Heart left ventricle (tissue), 16 donors: Measurements from ENCODE around the gene DNAJC10. TPM values are rescaled to one million over a fixed set of nuclear protein-coding genes. Genes with fewer than 3 reads are reported as not detected.

Source experiments
- ATAC-seq, 4 donors: fragments of 200-7000 bp; cut with Tn5 transposase; one replicate each; pipeline ENCODE4 v1.9.1; 2020 to 2022; ENCODE audit warnings: moderate library complexity in 4 of 4, mild to moderate bottlenecking in 3 of 4, moderate number of reproducible peaks in 1 of 4
- DNase-seq, 5 donors: peaks; one replicate each; pipeline ENCODE4 v3.0.0-alpha.2; 2020
- H3K27ac ChIP-seq, 12 donors: fragments of 200-600 bp; sonication (generic) in 4 of 12; one replicate each; pipeline versions ENCODE4 v1.5.0 to v1.8.0; 2016 to 2022; ENCODE audit warnings: mild to moderate bottlenecking in 2 of 12
- H3K27me3 ChIP-seq, 9 donors: fragments of 200-600 bp; sonication (generic) in 2 of 9; one replicate each; pipeline versions ENCODE4 v1.5.1 to v1.8.0; 2016 to 2022; ENCODE audit warnings: mild to moderate bottlenecking in 3 of 9
- H3K36me3 ChIP-seq, 9 donors: fragments of 200-600 bp; sonication (generic) in 2 of 9; one replicate each; pipeline versions ENCODE4 v1.5.0 to v1.8.0; 2018 to 2022; ENCODE audit warnings: mild to moderate bottlenecking in 2 of 9
- H3K4me1 ChIP-seq, 12 donors: fragments of 200-600 bp; sonication (generic) in 4 of 12; one replicate each; pipeline versions ENCODE4 v1.5.0 to v1.8.0; 2016 to 2022; ENCODE audit warnings: mild to moderate bottlenecking in 3 of 12
- H3K4me3 ChIP-seq, 12 donors: fragments of 200-600 bp; sonication (generic) in 4 of 12; one replicate each; pipeline versions ENCODE4 v1.5.0 to v1.8.0; 2017 to 2022; ENCODE audit warnings: mild to moderate bottlenecking in 9 of 12, moderate library complexity in 4 of 12
- H3K9me3 ChIP-seq, 12 donors: fragments of 200-600 bp; sonication (generic) in 4 of 12; one replicate each; pipeline versions ENCODE4 v1.5.0 to v1.8.0; 2016 to 2022; ENCODE audit warnings: mild to moderate bottlenecking in 1 of 12
- POLR2A ChIP-seq, 2 donors: fragments of 450-650 bp; IDR thresholded peaks; one replicate each; pipeline ENCODE4 v1.6.1; 2017; ENCODE audit warnings: antibody characterized with exemption in 2 of 2, mild to moderate bottlenecking in 2 of 2, moderate library complexity in 2 of 2
- WGBS, 4 donors: extraction: QIAGEN DNeasy Blood & Tissue Kit in 2 of 4; methylation state at CpG; one replicate each; pipeline versions ENCODE4 v1.1.5 to v1.1.7; 2013 to 2018; 5-methylcytosine and 5-hydroxymethylcytosine counted together
- intact Hi-C, 10 donors: fragments of 100-400 bp; cut with DNase I; formaldehyde crosslinking; loops; one replicate each; pipeline versions ENCODE4 v1.11.1 to v1.14.2; 2022
- polyA plus RNA-seq, 2 donors: library from polyadenylated mRNA; stranded (reverse); fragments of 200-250 nt; gene quantifications; one replicate each; pipeline ENCODE4 v1.2.3, GENCODE V29; 2013
- total RNA-seq, 9 donors: library from RNA; depleted of rRNA in 2 of 9; stranded (reverse); fragments of >200 nt in 2 of 9; fragmentation: NEBNext Ultra II Directional in 3 of 9; extraction: Animal tissue kit (Norgen Biotek cat#: 25700) in 3 of 9; gene quantifications; one replicate each; pipeline versions ENCODE4 v1.1.0 to v1.2.4, GENCODE V29; 2016 to 2023
- TF ChIP-seq, protein P1 (sequence below), 12 donors: fragments of 200-600 bp; sonication (generic) in 4 of 12; IDR thresholded peaks; one replicate each; pipeline versions ENCODE4 v1.5.0 to v1.8.0; 2018 to 2022; ENCODE audit warnings: antibody characterized with exemption in 12 of 12, mild to moderate bottlenecking in 5 of 12
- donor health status: ischemic (EF 13 %, LVEDD 7.1; RV severe dilation, severe dysfunction).
- donor health status: healthy with polysubstance abuse.
- donor health status: DM: no; HTN: yes; CAD: no.
- donor health status: DM: no; HTN: no; CAD: no.
- donor health status: ischemic (EF 25% LVEDD 6.9; RV normal size, moderate dysfunction).
- donor health status: ischemic (EF 25% LVEDD 5.7; RV mildly dilated, moderate dysfunction).
- donor health status: healthy.
- donor health status: DM: yes; HTN: yes; CAD: no.
- donor health status: ischemic (EF 35%, LVEDD 5.7; RV mildly dilated, moderate dysfunction).
- donor health status: nonischemic (EF 11% LVEDD 7.7; RV severe dilation, severe dysfunction).
- donor health status: DM: yes; HTN: yes; CAD: no.
- donor health status: PGD.
- donor health status: ischemic (EF 29% LVEDD 5.4; RV normal size, mild dysfunction).
- donor health status: nonischemic (EF 23%, LVEDD 6.1; RV moderate dilation, normal function).

Gene DNAJC10
- total and polyA plus RNA-seq, 11 donors = 9.8 to 73.5 (median 47.3) TPM

DNA sequence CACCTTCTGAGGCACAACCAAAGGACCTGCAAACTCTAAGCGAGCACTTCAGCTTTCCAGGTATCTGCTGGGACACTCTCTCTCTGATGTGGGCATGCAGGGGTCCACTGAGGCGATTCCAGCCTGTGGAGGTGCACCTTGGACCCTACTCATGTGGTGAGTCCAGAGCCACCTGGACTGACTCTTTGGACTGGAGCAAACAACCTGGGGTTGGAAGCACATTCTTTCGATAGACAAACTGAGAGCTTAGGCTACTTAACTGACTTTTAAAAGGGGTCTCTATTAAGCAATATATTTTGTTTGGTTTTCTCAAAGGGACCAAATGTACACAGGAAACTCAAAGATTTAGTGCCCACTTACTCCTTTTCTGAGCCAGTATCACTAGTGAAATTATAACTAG lies 98.7 kb downstream of the DNAJC10 start:
- no peaks in the 10 kb centered on the region for H3K9me3 ChIP-seq
- 84 to 98% (median 94%) methylated on average over 3 of the region's 3 CpGs for WGBS, 4 donors
- TF ChIP-seq, protein P1, sequence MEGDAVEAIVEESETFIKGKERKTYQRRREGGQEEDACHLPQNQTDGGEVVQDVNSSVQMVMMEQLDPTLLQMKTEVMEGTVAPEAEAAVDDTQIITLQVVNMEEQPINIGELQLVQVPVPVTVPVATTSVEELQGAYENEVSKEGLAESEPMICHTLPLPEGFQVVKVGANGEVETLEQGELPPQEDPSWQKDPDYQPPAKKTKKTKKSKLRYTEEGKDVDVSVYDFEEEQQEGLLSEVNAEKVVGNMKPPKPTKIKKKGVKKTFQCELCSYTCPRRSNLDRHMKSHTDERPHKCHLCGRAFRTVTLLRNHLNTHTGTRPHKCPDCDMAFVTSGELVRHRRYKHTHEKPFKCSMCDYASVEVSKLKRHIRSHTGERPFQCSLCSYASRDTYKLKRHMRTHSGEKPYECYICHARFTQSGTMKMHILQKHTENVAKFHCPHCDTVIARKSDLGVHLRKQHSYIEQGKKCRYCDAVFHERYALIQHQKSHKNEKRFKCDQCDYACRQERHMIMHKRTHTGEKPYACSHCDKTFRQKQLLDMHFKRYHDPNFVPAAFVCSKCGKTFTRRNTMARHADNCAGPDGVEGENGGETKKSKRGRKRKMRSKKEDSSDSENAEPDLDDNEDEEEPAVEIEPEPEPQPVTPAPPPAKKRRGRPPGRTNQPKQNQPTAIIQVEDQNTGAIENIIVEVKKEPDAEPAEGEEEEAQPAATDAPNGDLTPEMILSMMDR (IDR thresholded peaks at IDR 0.05) = no peak
- no peak for TF ChIP-seq POLR2A (IDR thresholded peaks at IDR 0.05)
- H3K4me3 ChIP-seq = no peak overlapping the region
- no peaks in the 10 kb centered on the region for H3K36me3 ChIP-seq
- H3K27ac ChIP-seq = no peak overlapping the region
- intact Hi-C loops = no loop called here
- H3K4me1 ChIP-seq = peaks cover 0 to 14% (median 0%) of the 10 kb centered on the region in 12 donors
- ATAC-seq = no peak
- peaks cover 0 to 4% (median 0%) of the 10 kb centered on the region in 9 donors for H3K27me3 ChIP-seq
- no peak for DNase-seq

DNA sequence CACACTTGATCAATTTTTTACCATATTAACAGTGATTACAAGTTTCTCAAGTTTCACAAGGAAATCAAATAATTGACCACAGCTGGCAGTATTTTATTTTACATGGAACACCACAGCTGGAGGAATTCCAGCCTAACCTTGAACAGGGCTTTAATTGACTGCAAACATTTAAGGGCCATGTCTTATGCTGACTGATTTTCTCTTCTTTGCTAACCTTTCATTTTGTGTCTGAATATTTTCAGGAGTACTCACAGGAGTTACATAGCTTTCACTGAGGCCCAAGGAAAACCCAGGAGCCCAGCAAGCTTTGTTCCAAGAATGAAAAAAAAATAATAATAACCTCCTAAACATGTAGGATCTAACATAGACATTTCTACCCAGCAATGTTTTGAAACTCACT lies 100.8 kb downstream of the DNAJC10 start:
- Histone ChIP-seq H3K4me3 (no peak overlapping the region), H3K27me3 (peaks cover 0 to 2% (median 0%) of the 10 kb centered on the region in 9 donors), H3K4me1 (peaks cover 0 to 14% (median 0%) of the 10 kb centered on the region in 12 donors), H3K9me3 (no peaks in the 10 kb centered on the region), H3K27ac (no peak overlapping the region), H3K36me3 (no peaks in the 10 kb centered on the region)
- no peak for TF ChIP-seq POLR2A (IDR thresholded peaks at IDR 0.05)
- TF ChIP-seq, protein P1 (IDR thresholded peaks at IDR 0.05) = no peak
- intact Hi-C loops = no loop called here
- ATAC-seq (no peak), DNase-seq (no peak)

DNA sequence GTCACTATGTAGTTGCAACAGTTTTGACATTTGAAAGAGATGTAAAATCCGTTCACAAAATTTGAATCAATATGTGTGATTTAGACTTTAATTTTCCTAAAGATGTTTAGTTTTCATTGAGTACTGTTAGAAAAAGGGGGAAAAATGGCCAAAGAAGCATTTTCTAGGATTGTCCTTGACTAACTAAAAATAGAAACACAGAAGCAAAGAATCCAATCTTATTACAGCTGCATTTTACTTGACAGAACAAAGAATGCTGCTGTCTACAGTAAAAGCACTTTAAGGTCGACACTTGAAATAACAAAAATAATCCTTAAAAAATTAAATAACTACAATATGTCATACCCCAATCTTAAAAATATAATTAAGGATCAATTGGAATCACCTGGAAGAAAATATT lies 101.5 kb downstream of the DNAJC10 start:
- Histone ChIP-seq H3K27ac (no peak overlapping the region), H3K9me3 (no peaks in the 10 kb centered on the region), H3K27me3 (no peaks in the 10 kb centered on the region), H3K36me3 (no peaks in the 10 kb centered on the region), H3K4me1 (peaks cover 0 to 14% (median 0%) of the 10 kb centered on the region in 12 donors), H3K4me3 (no peak overlapping the region)
- ATAC-seq (no peak), DNase-seq (no peak)
- intact Hi-C loops = no loop called here
- WGBS, 4 donors = 61 to 70% (median 68%) methylated on average over 2 of the region's 2 CpGs
- TF ChIP-seq, protein P1 (IDR thresholded peaks at IDR 0.05) = no peak
- TF ChIP-seq POLR2A (IDR thresholded peaks at IDR 0.05) = no peak

DNA sequence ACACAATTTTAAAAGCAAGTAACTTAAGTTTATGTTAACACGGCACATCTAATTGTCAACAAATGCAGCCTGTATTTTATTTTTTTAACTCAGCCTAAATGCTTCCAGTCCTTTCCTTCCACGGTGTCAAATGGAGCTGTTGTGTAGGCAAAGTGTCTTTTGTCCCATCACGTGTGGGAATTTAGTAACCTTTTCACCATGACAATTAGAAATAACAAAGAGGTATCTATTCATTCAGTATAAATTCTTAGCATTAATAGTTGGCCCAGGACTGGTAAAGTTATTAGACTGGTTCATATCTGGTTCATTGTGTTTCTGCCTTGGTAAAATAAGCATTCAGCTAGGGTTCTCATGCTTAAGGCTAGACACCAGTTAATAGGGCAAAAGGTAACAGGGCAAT lies 102.4 kb downstream of the DNAJC10 start:
- Histone ChIP-seq H3K9me3 (no peaks in the 10 kb centered on the region), H3K36me3 (no peaks in the 10 kb centered on the region), H3K27ac (no peak overlapping the region), H3K27me3 (no peaks in the 10 kb centered on the region), H3K4me1 (peaks cover 0 to 14% (median 0%) of the 10 kb centered on the region in 12 donors), H3K4me3 (no peak overlapping the region)
- intact Hi-C loops = no loop called here
- DNase-seq (no peak), ATAC-seq (no peak)
- WGBS, 4 donors = 74 to 81% (median 76%) methylated on average over 3 of the region's 3 CpGs
- no peak for TF ChIP-seq POLR2A (IDR thresholded peaks at IDR 0.05)
- TF ChIP-seq, protein P1 (IDR thresholded peaks at IDR 0.05) = no peak
